Breast epithelium (tissue), 3 donors: ENCODE measurements around the gene EVI2A.

Experiments
- CTCF ChIP-seq, 3 donors: fragments of 450-650 bp; IDR thresholded peaks; one replicate each; pipeline ENCODE4 v1.5.1; 2016 to 2017; ENCODE audit warnings: antibody characterized with exemption in 3 of 3, mild to moderate bottlenecking in 3 of 3, moderate library complexity in 3 of 3
- POLR2AphosphoS5 ChIP-seq, 3 donors: sonication (generic); formaldehyde crosslinking; IDR thresholded peaks; one replicate each; pipeline ENCODE4 v1.6.1; 2017; ENCODE audit warnings: antibody characterized with exemption in 3 of 3

GRCh38 chr17:31318851-31319661 lies 2.4 kb downstream of the EVI2A start:
- TF ChIP-seq POLR2AphosphoS5 (IDR thresholded peaks at IDR 0.05) (no peak), CTCF (IDR thresholded peaks at IDR 0.05) (no peak)
